Ovary (tissue), 9 donors: ENCODE results near the gene FAM222B. TPM values are rescaled to one million over a fixed set of nuclear protein-coding genes. Genes with fewer than 3 reads are reported as not detected.

Experiments used
- DNase-seq, 5 donors: peaks; one replicate each; pipeline ENCODE4 v3.0.0-alpha.2; 2019 to 2020
- H3K27ac ChIP-seq, 2 donors: fragments of 200-600 bp; one replicate each; pipeline versions ENCODE4 v1.5.1 to v1.8.0; 2019 to 2022
- H3K27me3 ChIP-seq: fragments of 200-600 bp; one replicate; pipeline ENCODE4 v1.8.0; 2022
- H3K36me3 ChIP-seq: fragments of 200-600 bp; sonication (generic); one replicate; pipeline ENCODE4 v1.5.1; 2019
- H3K4me1 ChIP-seq: one replicate; pipeline ENCODE4 v1.8.1; 2013; ENCODE audit warnings: mild to moderate bottlenecking, moderate library complexity; ENCODE audit not compliant: insufficient read depth
- H3K4me3 ChIP-seq: fragments of 200-600 bp; sonication (generic); one replicate; pipeline ENCODE4 v1.5.1; 2017
- H3K9me3 ChIP-seq, 2 donors: fragments of 200-600 bp in 1 of 2; sonication (generic) in 1 of 2; one replicate each; pipeline versions ENCODE4 v1.5.1 to v1.8.1; 2013 to 2019; ENCODE audit warnings: mild to moderate bottlenecking in 1 of 2, moderate library complexity in 1 of 2
- CTCF ChIP-seq, 3 donors: fragments of 450-650 bp in 2 of 3; fragments of 200-600 bp in 1 of 3; IDR thresholded peaks; one replicate each; pipeline versions ENCODE4 v1.5.1 to v1.8.0; 2016 to 2022; ENCODE audit warnings: antibody characterized with exemption in 3 of 3, mild to moderate bottlenecking in 1 of 3
- EP300 ChIP-seq: sonication (generic); formaldehyde crosslinking; IDR thresholded peaks from one replicate; pipeline ENCODE4 v1.6.1; 2017; ENCODE audit warnings: antibody characterized with exemption
- POLR2A ChIP-seq: fragments of 450-650 bp; IDR thresholded peaks from one replicate; pipeline ENCODE4 v1.6.1; 2017; ENCODE audit warnings: antibody characterized with exemption, mild to moderate bottlenecking, moderate library complexity
- WGBS, 3 donors: extraction: QIAGEN DNeasy Blood & Tissue Kit in 1 of 3; methylation state at CpG; one replicate each; pipeline versions ENCODE4 v1.1.5 to v1.1.7; 2013 to 2017; 5-methylcytosine and 5-hydroxymethylcytosine counted together
- intact Hi-C, 4 donors: fragments of 100-400 bp; cut with DNase I; formaldehyde crosslinking; loops; one replicate each; pipeline versions ENCODE4 v1.11.0 to v1.15.1; 2022 to 2023
- polyA plus RNA-seq, 2 donors: library from polyadenylated mRNA; stranded (reverse); fragments of 200-250 nt in 1 of 2; fragments of 350-450 nt in 1 of 2; fragmentation: Illumina TruSeq in 1 of 2; extraction: RNeasy Lipid Tissue Mini Kit (QIAGEN cat#74804) in 1 of 2; gene quantifications; one replicate each; pipeline ENCODE4 v1.2.3, GENCODE V29; 2013 to 2014
- total RNA-seq, 7 donors: library from RNA; depleted of rRNA in 2 of 7; stranded (reverse); fragments of >200 nt in 2 of 7; fragmentation: NEBNext Ultra II Directional in 3 of 7; extraction: Animal tissue kit (Norgen Biotek cat#: 25700) in 3 of 7; gene quantifications; one replicate each; pipeline versions ENCODE4 v1.1.0 to v1.2.4, GENCODE V29; 2016 to 2023
- donor health status: DM: no; HTN: no; CAD: no; lungs with moderate emphysema.
- donor health status: DM: no; HTN: no; CAD: no.
- donor health status: Bipolar disorder and iron deficiency.
- donor health status: DM: yes; HTN: yes; CAD: no.
- donor health status: DM: no; HTN: no; CAD: no.
- donor health status: DM: yes; HTN: yes; CAD: no.

Gene FAM222B
- total and polyA plus RNA-seq, 9 donors, result 8.0 to 19.8 (median 15.9) TPM

- TF ChIP-seq EP300, result no peak
- no peak for TF ChIP-seq POLR2A
- no peak for TF ChIP-seq CTCF (IDR thresholded peaks at IDR 0.05)
- intact Hi-C loops, result no loop called here
- DNase-seq, result no peak
- H3K4me3 ChIP-seq, result no peak overlapping the region
- H3K9me3 ChIP-seq, result no peaks in the 10 kb centered on the region
- 83 to 87% (median 87%) methylated on average over 27 of the region's 27 CpGs for WGBS, 3 donors
- no peaks in the 10 kb centered on the region for H3K4me1 ChIP-seq
- no peaks in the 10 kb centered on the region for H3K36me3 ChIP-seq
- no peaks in the 10 kb centered on the region for H3K27me3 ChIP-seq
- no peak overlapping the region for H3K27ac ChIP-seq
Observed at GRCh38 chr17:28883967-28884702, 41.5 kb upstream of the FAM222B start.

DNA sequence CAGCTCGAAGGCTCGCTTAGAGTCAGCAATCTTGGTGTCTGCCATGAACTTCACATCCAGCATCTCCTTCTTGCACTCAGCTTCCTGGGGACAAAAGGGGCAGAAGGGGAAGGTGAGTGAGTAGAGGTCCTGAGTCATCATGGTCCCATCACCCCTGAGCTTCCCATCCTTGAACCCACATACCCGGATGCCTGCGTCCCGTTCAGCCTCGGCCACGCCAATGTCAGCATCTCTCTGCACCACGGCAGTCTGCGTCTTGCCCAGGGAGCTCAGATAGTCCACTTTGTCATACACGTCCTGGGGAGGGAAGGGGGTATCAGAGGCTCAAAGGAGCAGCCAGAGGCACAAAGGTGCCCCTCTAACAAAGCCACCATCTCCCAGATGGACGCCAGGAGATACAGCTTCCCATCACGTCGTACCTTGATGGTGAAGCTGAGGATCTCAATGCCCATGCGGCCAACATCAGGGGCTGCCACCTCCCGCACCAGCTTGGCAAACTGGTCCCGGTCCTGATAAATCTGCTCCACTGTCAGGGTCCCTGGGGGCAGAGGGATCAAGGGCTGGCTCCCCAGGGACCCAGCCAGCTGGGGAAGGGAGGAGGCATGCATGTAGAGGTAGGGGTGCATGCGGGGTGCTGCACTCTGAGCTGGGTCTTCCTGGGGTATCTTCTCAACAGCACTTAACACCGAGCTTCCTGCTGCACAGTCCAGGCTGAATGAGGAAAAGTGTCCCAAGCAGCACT is 39.7 kb upstream of the FAM222B start:
- no peaks in the 10 kb centered on the region for H3K27me3 ChIP-seq
- no peak overlapping the region for H3K27ac ChIP-seq
- no peak overlapping the region for H3K4me3 ChIP-seq
- H3K9me3 ChIP-seq, result no peaks in the 10 kb centered on the region
- 86 to 92% (median 92%) methylated on average over 18 of the region's 18 CpGs for WGBS, 3 donors
- H3K4me1 ChIP-seq, result no peaks in the 10 kb centered on the region
- no peak for TF ChIP-seq CTCF (IDR thresholded peaks at IDR 0.05)
- TF ChIP-seq EP300, result no peak
- DNase-seq, result no peak
- intact Hi-C loops, result no loop called here
- no peaks in the 10 kb centered on the region for H3K36me3 ChIP-seq

DNA sequence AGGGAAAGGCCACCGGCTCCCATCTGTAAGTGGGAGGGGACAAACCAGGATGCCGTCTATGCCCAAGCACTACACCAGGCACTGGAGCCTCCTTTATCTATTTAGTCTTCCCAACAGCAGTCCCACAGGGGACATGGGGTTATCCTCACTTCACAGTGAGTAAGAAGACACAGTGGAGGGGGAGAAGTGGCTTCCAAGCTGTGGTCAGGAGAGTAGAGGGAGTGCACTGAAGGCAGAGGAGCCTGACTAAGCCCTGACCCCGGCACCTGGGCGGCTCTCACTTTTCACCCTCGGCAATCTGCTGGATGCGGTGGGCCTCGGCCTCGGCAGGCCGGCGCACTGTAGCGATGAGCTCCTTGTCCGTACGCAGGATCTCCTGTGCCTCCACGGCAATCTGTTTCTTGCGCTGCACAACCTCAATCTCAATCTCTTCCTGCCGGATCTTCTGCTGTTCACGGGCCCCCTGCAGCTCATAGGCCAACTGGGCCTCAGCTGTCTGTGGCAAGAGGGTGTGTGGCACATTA is 39.0 kb upstream of the FAM222B start:
- H3K36me3 ChIP-seq, result no peaks in the 10 kb centered on the region
- no peaks in the 10 kb centered on the region for H3K4me1 ChIP-seq
- intact Hi-C loops, result no loop called here
- DNase-seq, result no peak
- TF ChIP-seq CTCF (IDR thresholded peaks at IDR 0.05) (no peak), POLR2A (no peak), EP300 (no peak)
- 90 to 93% (median 91%) methylated on average over 17 of the region's 17 CpGs for WGBS, 3 donors
- no peaks in the 10 kb centered on the region for H3K9me3 ChIP-seq
- no peak overlapping the region for H3K4me3 ChIP-seq
- no peaks in the 10 kb centered on the region for H3K27me3 ChIP-seq
- H3K27ac ChIP-seq, result no peak overlapping the region

DNA sequence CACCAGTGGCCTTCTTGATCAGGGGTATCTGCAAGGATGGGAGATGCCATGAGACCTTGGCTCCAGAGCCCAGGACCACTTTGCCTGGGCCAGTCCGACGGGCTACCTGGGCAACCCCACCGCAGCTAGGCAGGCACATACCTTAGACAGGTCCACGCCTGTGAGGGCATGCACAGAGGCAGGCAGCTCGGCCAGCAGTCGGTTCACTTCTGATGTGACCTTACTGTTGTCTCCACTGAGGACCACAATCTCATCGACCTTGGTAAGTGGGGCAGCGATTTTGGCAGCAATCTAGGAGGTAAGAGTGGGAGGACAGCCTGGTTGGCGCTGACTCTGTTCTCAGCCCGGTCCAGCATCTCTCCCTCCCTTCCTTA is 38.0 kb upstream of the FAM222B start:
- no peak for TF ChIP-seq CTCF (IDR thresholded peaks at IDR 0.05)
- H3K27me3 ChIP-seq, result no peaks in the 10 kb centered on the region
- no peaks in the 10 kb centered on the region for H3K4me1 ChIP-seq
- no peaks in the 10 kb centered on the region for H3K36me3 ChIP-seq
- H3K9me3 ChIP-seq, result no peaks in the 10 kb centered on the region
- H3K4me3 ChIP-seq, result no peak overlapping the region
- intact Hi-C loops, result no loop called here
- no peak overlapping the region for H3K27ac ChIP-seq
- 61 to 67% (median 67%) methylated on average over 10 of the region's 10 CpGs for WGBS, 3 donors
- DNase-seq, result no peak
